Skin of body (tissue), 2 donors: Measurements from ENCODE around the gene C12orf42. TPM values are rescaled to one million over a fixed set of nuclear protein-coding genes. Genes with fewer than 3 reads are reported as not detected.
"Not testable (repeated sequence)": the region's sequence is repeated elsewhere in the genome, so short reads cannot be mapped to it uniquely, and the experiment has no call there.

Experiments used
- DNase-seq: peaks from one replicate; lab custom pipeline; 2025; lab: John Stamatoyannopoulos, UW
- total RNA-seq: library from RNA; depleted of rRNA; stranded (reverse); fragments of >200 nt; gene quantifications from one replicate; pipeline ENCODE4 v1.2.3, GENCODE V29; 2014

C12orf42 gene
- total RNA-seq, 1 donor from 2014 or later = 0.30 TPM

DNA sequence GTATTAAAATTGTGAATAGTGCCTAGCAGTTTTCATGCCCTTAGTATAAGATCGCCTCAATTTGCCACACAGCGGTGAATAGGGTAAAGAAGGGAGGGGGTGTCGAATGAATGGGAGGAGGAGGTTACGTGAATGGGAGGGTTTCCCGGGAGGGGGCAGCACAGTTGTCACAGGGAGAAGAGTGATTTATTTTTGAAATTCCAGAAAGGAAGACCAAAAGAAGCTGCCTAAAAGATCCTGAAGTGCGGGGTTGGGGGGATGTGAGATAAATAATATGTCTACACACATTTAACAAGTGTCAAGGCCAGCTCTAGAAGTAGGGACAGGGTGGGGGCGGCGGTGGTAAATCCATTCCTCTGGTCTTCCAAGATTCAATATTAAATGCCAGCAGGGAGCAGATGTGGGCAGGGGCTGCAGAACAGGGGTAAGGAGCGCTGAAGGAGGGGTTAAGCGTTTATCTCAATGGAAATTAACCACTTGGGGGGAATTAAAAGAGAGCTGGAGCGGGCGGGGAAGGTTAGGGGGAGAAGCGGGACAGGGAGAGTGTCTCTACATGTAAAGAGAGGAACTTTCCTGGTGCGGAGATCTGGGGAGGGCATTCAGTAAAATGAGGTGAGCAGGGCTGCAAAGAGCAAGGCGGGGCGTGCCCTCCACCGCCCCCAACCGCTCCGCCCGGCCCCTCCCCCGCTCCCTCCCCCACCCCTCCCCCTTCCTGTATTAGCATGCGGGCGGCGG lies 867 bp downstream of the C12orf42 start:
- DNase-seq = no peak

DNA sequence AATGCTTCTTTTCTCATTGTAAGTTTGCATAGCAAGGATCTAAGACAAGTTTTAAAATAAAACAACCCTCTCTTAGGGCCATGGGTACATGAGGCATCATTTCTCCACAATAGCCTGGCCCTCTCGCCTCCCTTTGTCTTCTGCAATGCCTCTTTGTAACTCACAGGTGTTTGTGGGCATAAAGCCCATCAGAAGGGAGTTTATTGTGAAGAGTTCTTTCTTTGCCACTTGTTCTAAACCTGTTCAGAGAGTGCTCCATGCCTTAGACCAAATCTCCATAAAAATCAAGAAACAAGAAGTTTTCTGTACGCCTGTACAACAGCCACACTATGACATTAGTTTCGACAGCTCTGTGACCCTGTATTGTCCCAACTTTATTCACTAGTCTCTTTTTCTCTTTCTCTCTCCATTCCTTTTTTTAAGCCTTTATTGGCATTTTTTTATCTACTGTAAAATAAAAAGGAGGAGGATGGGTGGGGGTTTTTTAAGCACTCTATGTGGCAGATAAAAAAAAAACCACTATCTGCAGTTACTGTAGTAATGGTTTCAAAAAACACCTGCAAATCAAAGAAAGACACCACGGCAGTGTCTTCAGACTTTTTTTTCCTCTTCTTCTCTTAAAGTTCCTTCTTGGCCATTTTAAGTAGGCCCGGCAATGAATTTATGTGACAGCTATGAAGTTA lies 1.6 kb downstream of the C12orf42 start:
- DNase-seq = no peak

DNA sequence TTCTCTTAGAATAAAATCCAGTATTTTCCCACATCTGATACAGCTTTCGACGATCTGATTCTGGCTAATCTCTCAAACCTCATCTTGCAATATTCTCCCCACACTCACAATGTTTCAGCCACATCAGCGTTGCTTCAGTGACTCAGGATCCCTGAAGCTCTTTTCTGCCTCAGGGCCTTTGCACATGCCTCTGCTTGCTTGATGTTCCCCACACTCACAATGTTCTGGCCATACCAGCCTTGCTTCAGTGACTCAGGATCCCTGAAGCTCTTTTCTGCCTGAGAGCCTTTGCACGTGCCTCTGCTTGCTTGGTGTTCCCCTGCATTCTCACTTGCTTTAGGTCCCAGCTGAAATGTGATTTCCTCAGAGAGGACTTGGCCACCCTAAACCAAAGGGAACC lies 2.6 kb downstream of the C12orf42 start:
- no peak for DNase-seq

DNA sequence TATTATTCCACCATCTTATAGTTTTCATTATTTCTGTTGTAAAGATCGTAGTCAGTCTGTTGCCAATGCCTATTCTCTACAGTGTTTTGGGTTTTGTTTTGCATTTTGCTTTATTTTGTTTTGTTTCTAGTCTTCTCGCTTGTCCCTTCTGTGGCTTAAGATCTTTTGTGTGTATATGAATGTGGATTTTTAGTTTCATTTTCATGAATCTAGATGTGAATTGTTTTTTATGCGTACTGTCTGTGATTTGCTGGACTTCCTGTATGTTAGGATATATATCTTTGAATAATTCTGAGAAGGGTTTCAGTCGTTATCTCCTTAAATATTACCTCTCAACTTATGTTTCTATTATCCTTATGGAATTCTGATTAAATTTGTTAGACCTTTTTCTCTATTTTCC lies 13.4 kb downstream of the C12orf42 start:
- DNase-seq = no peak

DNA sequence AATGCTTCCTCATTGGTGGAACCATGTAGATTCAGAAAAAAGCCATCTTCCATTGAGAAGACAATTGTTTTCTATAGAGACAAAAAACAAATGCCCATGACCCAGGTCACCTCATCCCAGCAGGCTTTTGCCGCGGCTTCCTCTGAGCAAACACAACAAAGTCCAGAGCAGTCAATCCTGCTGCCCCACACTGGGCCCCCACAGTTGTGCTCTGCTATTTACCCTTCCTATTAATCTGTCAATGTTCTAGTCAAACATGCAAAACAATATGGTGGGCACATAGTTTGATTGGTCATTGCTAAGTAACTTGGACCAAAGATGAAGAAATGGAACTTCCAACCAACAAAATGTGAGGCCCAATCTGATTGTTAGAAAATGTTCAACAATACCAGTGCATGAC lies 20.7 kb downstream of the C12orf42 start:
- DNase-seq = no peak

DNA sequence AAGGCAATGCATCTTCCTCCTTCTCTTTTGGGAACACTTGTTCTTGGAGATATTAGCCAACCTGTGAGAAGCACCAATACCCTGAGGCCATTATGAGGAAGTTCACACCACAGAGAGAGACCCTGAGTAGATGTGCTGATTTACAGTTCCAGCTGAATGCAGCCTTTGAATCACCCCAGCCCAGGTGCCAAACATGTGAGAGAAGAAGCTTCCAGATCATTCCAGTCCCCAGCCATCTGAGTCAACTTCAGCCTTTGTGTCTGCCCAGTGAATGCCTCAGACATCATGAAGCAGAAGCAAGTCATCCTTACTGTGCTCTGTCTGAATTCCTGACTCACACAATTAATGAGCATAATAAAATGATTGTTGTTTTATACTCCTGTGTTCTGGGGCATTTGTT lies 25.1 kb downstream of the C12orf42 start:
- no peak for DNase-seq

DNA sequence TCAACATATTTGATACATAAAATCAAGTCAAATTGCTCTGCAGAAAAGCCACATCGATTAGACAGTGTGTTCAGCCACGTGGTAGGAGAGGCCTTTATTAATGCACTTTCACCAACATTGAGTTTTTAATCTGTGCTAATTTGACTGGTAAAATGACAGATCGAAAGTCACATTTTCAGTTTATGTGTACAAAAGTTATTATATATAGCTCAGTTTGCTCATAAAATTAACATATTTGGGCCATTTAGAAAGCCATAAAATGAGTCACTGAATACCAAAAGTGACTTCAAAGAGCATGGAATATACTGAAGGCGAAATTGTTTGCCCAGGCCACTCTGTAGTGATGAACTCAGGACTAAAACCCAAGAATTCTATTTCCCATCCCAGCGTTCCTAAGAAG lies 26.0 kb downstream of the C12orf42 start:
- no peak for DNase-seq

DNA sequence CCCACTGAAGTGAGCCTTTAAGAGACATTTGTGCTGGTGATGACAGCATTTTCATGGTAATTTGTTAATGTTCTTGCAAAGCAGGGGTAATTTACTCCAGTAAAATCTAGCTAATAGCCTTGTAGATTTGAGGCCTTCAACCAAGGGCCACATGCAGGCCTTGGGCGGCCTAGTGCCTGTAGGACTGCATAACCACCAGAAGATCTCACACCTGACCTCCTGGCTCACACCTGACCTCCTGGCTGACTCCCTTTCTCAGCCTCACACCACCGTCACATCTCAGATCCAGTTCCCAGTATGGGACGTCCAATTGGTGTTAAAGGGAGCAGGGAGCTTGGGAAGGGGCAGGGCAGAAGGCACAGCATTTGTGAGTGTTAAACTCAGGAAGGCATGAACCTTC lies 26.9 kb downstream of the C12orf42 start:
- no peak for DNase-seq

DNA sequence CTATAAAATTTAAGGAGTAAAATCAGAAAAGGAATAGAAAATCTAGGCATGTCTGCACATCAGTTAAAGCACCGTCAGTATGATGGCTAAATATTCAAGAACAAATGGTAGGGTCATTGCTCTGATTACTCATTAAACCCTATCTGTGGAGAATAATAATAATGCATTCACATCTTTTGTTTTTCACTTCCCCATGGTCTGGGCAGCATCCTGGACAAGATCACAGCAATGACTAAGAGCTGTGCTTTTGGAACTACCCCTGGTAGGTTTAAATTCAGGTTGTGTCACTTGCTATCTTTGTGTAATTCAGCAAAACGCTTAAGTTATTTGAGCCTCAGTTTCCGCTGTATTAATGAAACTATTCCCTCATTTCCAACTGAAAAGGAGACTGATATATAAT lies 33.1 kb downstream of the C12orf42 start:
- no peak for DNase-seq

DNA sequence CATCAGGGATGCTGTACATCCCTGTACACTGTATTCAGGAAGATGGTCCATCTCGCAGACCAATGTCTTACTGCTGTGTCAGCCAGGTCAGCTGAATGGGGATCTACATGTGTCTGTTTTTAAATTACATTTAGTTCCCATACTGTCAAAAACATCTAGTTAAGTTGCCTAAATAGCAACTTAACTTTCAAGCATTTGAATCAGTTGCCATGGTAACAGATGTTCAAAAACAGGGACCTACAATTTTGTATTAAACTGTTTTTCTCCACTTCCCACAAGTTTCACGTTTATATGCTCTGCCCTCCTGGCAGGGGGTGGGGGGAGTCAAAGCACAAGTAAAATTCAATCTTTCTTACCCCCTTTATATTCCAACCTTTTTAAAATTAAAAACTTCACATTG lies 38.3 kb downstream of the C12orf42 start:
- no peak for DNase-seq

DNA sequence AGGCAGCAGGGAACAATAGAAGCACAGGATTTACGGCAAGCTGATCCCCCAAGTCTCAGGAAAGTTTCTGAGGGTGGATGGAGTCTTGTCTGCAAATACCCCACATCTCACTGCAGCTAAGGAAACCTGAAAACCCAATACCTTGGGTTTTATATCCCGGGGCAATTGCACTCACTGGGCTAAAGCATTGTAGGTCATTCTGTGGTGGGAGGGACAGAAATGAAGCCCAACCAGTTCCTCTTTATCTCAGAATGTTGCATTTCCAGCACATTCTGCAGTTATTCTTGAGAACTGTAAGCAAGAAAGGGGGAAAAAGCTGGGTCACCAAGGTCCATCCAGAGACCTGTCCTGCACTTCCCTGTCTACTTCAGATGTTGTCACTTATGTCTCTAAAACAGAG lies 39.8 kb downstream of the C12orf42 start:
- no peak for DNase-seq

DNA sequence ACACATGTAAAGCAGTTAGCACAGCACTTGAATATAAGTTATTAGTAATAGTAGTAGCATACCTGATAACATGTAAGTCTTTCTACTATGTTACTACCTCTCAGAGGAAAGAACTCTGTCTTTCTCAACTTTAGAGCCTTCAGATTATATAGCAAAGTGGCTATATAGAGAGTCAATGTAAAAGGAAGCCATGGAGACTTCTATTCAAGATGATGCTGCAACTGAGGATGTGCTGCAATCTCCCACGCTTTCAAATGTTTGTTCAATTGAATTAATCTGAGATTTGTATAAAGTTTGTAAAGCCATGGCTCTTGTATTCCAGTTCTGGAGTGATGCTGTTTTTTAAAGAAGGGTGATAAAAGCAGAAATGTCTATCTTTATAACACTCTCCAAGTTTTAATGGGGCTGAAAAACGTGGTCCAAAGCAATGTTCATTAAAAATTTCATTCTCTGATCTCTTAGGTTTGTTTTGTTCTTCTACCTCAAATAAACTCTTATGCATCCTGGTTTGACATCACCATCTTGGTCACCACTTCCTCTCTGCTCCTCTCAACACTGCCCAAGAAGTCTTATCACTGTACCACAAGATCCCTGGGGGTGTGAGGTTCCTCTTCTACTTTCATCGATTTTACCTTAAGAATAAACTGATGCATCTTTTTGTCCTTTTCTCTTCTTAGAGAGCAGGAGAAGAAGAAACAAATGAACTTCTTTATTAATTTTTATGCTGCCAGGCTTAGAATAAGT lies 40.6 kb downstream of the C12orf42 start:
- DNase-seq = no peak

DNA sequence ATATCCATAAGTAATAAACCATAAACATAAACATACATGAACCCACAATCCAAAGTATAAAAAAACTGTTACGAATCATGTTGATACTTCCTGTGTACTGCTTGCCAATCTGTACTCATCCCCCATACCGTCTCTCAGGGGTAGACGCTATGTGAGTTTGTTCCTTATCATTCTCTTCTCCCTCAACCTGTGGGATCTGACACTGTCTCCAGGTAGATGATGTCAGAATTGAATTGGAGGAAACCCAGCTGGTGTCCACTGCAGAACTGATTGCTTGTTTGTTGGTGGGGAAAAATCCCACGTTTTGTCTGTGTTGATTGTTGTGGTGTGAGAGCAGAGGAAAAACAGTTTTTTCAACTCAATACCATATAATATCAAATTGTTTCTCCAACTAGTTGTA lies 50.8 kb downstream of the C12orf42 start:
- no peak for DNase-seq

DNA sequence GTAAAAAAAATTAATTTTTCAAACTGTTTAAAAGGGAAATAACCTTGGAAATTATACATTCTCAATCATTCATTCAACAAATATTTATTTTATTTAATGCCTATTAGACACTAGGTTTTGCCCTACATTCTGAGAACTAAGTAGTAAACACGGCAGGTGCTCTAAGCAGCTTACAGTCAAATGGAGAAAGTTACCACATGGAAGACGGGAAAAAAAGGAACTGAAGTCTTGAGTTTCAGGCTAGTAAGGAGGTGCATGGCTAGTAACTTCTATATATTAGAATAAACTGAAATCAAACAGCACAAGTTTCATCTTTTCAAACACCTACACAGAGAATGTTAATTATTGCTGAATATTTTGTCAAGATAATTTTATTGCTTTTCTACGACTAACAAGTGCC lies 52.9 kb downstream of the C12orf42 start:
- DNase-seq = no peak

DNA sequence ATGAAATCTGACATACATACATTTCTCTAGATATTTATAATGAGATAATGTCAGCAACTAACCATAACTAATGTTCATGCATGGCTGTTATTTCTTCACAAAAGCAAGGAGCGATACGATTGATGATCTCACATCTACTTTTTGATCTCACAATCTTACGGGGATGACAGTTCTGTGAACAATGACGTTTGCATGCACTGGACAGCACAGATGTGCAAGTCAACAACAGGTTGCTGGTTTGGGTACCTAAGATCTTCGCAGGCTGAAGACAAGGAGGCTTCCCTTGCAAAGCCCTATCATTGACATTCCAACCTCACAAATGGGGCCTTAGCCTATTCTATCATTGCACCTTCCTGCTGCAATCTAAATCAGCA lies 53.6 kb downstream of the C12orf42 start:
- no peak for DNase-seq

DNA sequence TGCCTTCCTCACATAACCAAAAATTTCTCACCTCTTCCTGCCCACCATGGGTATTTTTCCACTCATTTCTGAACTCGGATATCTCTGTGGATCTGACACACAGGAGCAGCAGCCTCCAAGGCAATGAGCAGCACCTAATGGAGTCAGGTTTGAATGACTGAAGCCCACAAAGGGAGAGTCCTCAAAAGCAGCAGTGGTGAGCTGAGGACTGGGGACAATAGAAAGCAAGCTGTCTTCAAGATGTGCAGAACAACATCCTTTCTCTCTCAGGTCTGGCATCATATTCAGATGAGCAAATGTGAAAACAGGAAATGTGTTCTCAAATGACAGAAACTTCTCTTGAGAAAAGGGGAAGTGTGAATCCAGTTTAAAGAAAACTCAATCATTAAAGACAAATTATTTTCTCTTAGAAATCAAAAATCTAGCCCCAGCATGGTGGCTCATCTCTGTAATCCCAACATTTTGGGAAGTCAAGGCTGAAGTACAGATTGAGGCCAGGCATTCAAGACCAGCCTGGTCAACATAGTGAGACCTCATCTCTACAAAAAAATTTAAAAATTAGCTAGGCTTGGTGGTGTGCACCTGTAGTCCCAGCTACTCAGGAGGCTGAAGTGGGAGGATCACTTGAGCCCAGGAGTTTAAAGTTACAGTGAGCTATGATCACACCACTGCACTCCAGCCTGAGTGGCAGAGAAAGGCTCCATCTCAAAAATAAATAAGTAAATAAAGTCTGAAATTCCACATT lies 54.2 kb downstream of the C12orf42 start:
- no peak for DNase-seq

DNA sequence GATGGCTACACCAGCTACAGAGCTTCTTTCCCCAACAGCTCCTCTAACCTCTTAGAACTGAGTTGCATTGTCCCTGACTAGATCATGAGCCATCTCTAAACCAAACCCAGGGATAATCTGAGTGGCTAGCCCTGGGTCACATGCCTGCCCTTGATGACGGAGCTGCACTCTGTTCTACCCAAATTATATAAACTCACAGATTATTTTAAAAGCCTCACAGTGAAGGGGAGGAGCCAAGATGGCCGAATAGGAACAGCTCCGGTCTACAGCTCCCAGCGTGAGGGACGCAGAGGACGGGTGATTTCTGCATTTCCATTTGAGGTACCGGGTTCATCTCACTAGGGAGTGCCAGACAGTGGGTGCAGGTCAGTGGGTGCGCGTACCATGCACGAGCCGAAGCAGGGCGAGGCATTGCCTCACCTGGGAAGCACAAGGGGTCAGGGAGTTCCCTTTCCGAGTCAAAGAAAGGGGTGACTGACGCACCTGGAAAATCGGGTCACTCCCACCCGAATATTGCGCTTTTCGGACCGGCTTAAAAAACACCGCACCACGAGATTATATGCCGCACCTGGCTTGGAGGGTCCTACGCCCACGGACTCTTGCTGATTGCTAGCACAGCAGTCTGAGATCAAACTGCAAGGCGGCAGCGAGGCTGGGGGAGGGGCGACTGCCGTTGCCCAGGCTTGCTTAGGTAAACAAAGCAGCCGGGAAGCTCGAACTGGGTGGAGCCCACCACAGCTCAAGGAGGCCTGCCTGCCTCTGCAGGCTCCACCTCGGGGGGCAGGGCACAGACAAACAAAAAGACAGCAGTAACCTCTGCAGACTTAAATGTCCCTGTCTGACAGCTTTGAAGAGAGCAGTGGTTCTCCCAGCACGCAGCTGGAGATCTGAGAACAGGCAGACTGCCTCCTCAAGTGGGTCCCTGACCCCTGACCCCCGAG lies 61.3 kb downstream of the C12orf42 start:
- DNase-seq = not testable (repeated sequence)

DNA sequence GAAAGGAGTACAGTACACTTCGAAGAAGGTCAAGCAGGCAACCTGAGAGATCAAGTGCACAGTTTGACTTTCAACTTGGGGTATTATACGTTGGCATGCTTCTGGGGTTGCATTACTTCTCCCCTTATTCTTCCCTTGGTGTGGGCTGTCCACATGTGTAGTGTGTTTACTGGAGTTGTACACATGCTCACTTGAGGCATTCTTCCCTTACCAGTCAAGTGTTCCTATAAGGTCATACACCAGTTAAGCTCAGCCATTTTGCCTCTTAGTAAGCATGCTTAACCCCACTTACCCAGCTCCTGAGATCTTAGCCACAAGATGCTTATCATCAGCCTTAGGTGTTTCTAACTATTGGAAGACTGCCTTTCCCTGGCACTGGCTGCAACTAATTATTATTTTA lies 63.8 kb downstream of the C12orf42 start:
- no peak for DNase-seq

DNA sequence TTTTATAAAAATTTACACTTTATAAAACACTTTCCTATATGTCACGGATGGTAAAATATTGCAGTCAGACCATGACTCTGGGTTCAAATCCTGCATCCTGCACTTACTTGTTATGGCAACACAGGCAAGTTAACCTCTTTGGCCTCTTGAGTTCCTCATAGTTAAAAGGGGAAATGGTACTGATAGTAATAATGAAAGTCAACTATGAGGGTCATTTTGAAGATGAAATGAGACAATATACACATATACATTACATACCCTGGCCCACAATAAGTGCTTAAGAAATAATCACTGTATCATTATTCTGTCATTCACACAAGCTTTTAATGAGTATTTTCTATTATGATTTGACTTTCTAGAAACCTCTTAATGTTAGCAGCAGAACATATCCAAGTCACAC lies 64.4 kb downstream of the C12orf42 start:
- DNase-seq = no peak

DNA sequence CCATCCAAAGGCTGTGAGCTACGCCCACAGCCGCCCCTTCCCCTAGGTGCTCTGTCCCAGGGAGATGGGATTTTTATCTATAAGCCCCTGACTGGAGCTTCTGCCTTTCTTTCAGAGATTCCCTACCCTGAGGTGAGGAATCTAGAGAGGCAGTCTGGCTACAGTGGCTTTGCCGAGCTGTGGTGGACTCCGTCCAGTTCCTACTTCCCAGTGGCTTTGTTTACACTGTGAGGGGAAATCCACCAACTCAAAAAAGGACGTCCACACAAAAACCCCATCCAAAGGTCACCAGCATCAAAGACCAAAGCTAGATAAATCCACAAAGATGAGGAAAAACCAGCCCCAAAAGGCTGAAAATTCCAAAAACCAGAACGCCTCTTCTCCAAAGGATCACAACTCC lies 70.1 kb downstream of the C12orf42 start:
- not testable (repeated sequence) for DNase-seq
